Stomach (tissue), 9 donors: ENCODE measurements around the gene ATG2B. TPM values are rescaled to one million over a fixed set of nuclear protein-coding genes. Genes with fewer than 3 reads are reported as not detected.

Experiments
- DNase-seq, 2 donors: peaks; one replicate each; pipeline versions ENCODE4 v3.0.0 to v3.0.0-alpha.2; 2013 to 2019
- H3K27ac ChIP-seq, 5 donors: fragments of 200-600 bp in 4 of 5; sonication (generic) in 4 of 5; one replicate each; pipeline ENCODE4 v1.5.1; 2013 to 2019; ENCODE audit warnings: mild to moderate bottlenecking in 1 of 5, moderate library complexity in 1 of 5
- H3K27me3 ChIP-seq, 3 donors: fragments of 200-600 bp; sonication (generic); one replicate each; pipeline ENCODE4 v1.5.1; 2017 to 2019; ENCODE audit warnings: mixed run types in 1 of 3
- H3K36me3 ChIP-seq, 4 donors: fragments of 200-600 bp; sonication (generic); 1 replicate in 3 of 4; 2 replicates in 1 of 4; pipeline ENCODE4 v1.5.1; 2016 to 2019
- H3K4me1 ChIP-seq, 4 donors: fragments of 200-600 bp; sonication (generic); one replicate each; pipeline ENCODE4 v1.5.1; 2016 to 2019
- H3K4me3 ChIP-seq, 4 donors: fragments of 200-600 bp; sonication (generic) in 3 of 4; one replicate each; pipeline ENCODE4 v1.5.1; 2016 to 2019; ENCODE audit warnings: mild to moderate bottlenecking in 1 of 4
- H3K9me3 ChIP-seq, 4 donors: fragments of 200-600 bp; sonication (generic); one replicate each; pipeline ENCODE4 v1.5.1; 2016 to 2019
- EP300 ChIP-seq: sonication (generic); formaldehyde crosslinking; IDR thresholded peaks from one replicate; pipeline ENCODE4 v1.6.1; 2017; ENCODE audit warnings: antibody characterized with exemption
- POLR2A ChIP-seq, 4 donors: fragments of 450-650 bp; IDR thresholded peaks; one replicate each; pipeline ENCODE4 v1.6.1; 2016; ENCODE audit warnings: antibody characterized with exemption in 4 of 4, control low read depth in 2 of 4, mild to moderate bottlenecking in 1 of 4, moderate library complexity in 1 of 4
- POLR2AphosphoS5 ChIP-seq, 3 donors: sonication (generic); formaldehyde crosslinking; IDR thresholded peaks; one replicate each; pipeline ENCODE4 v1.6.1; 2016; ENCODE audit warnings: antibody characterized with exemption in 3 of 3
- WGBS, 5 donors: extraction: QIAGEN DNeasy Blood & Tissue Kit in 3 of 5; methylation state at CpG; one replicate each; pipeline versions ENCODE4 v1.1.5 to v1.1.7; 2013 to 2018; 5-methylcytosine and 5-hydroxymethylcytosine counted together
- intact Hi-C: fragments of 100-400 bp; cut with DNase I; formaldehyde crosslinking; loops from one replicate; pipeline ENCODE4 v1.15.1; 2023; ENCODE audit warnings: low total_unique reads
- polyA plus RNA-seq, 3 donors: library from polyadenylated mRNA; stranded (reverse); fragments of 200-250 nt; gene quantifications; one replicate each; pipeline ENCODE4 v1.2.3, GENCODE V29; 2013
- total RNA-seq, 5 donors: library from RNA; depleted of rRNA; stranded (reverse); fragments of >200 nt; gene quantifications; one replicate each; pipeline versions ENCODE4 v1.1.0 to v1.2.3, GENCODE V29; 2014 to 2016
- TF ChIP-seq, protein P1 (sequence below), 7 experiments: fragments of 450-650 bp in 4 of 7; fragments of 200-600 bp in 3 of 7; sonication (generic) in 3 of 7; IDR thresholded peaks; one replicate each; pipeline ENCODE4 v1.5.1; 2016 to 2019; ENCODE audit warnings: antibody characterized with exemption in 7 of 7, control low read depth in 2 of 7, mild to moderate bottlenecking in 1 of 7
- donor health status: healthy with polysubstance abuse.
- donor health status: Bipolar disorder and iron deficiency.
- donor health status: healthy.

Gene ATG2B
- total and polyA plus RNA-seq, 8 donors: 1.9 to 59.7 (median 21.9) TPM

DNA sequence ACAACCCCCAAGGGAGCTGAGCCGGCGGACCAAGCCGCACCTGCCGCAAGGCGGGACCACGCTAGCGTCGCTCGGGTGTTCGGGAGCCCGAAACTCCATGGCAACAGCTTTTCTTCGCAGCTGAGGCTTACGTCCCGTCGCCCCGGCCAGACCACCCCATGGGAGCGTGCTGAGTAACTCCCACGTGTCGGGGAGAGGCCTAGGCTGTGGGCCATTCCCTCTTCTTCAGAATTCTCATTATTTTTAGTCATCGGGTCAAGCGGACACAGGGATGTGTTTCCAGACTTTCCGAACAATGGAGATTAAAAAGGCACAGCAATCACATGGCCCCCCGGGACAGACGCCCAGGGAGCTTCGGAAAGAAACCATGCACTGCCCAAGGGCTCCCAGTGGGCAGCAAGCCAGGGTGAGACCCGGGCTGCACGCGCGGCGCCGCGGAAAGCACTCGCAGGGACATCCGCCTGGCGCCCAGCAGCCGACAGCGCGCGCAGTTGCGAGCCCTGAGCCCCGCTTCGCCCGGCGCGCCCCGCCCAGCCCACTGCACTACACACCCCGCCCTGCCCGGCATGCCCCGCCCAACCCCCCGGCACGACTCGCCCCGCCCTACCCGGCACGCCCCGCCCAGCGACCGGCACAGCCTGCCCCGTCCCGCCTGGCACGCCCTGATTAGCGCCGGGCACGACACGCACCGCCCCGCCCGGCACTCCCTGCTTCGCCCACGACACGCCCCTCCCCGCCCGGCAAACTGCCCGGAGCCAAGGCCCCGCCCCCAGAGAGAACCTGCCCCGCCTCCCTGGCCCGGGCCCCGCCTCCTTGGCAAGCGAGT, 28.4 kb upstream of the ATG2B start:
- peak overlapping the region; percentile 73 to 89 (median 82) for H3K4me3 ChIP-seq
- intact Hi-C loops: no loop called here
- no peaks in the 10 kb centered on the region for H3K9me3 ChIP-seq
- peak in 1 of 3 donors; percentile 75 for TF ChIP-seq POLR2AphosphoS5 (IDR thresholded peaks at IDR 0.05)
- no peak for TF ChIP-seq POLR2A (IDR thresholded peaks at IDR 0.05)
- H3K27ac ChIP-seq: peak overlapping the region; percentile 73 to 85 (median 81)
- peak; percentile 98 for DNase-seq
- 0 to 1% (median 0%) methylated on average over 41 to 79 of the region's 79 CpGs for WGBS, 5 donors
- no peaks in the 10 kb centered on the region for H3K27me3 ChIP-seq
- H3K4me1 ChIP-seq: peaks cover 5 to 22% (median 18%) of the 10 kb centered on the region in 4 donors
- H3K36me3 ChIP-seq: peaks cover 0 to 9% (median 4%) of the 10 kb centered on the region in 4 donors

DNA sequence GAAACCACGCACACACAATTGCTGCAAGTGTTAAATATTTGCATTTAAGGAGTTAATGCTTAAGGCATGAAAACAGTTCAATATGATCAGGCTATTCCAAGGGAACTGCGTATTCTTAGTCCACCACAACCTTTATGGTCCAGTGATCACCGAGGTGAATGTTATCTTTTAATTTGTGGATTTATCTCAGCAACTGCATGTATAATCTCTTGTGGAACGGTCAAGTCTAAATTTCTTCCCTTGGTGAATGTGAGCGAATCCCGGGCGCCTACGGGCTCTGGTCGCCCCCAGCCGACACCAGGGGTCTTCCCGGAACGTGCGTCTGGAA, 27.8 kb upstream of the ATG2B start:
- intact Hi-C loops: no loop called here
- no peak for DNase-seq
- peak overlapping the region; percentile 73 to 89 (median 82) for H3K4me3 ChIP-seq
- H3K27ac ChIP-seq: peak overlapping the region in 4 of 5 donors; percentile 74 to 85 (median 79)
- H3K9me3 ChIP-seq: no peaks in the 10 kb centered on the region
- peaks cover under 1 to 15% (median 10%) of the 10 kb centered on the region in 4 donors for H3K36me3 ChIP-seq
- WGBS, 5 donors: 2 to 4% (median 3%) methylated on average over 13 of the region's 13 CpGs
- H3K4me1 ChIP-seq: peaks cover 5 to 22% (median 18%) of the 10 kb centered on the region in 4 donors
- H3K27me3 ChIP-seq: no peaks in the 10 kb centered on the region
- TF ChIP-seq EP300 (no peak), POLR2AphosphoS5 (IDR thresholded peaks at IDR 0.05) (no peak), POLR2A (IDR thresholded peaks at IDR 0.05) (no peak)
- TF ChIP-seq, protein P1, sequence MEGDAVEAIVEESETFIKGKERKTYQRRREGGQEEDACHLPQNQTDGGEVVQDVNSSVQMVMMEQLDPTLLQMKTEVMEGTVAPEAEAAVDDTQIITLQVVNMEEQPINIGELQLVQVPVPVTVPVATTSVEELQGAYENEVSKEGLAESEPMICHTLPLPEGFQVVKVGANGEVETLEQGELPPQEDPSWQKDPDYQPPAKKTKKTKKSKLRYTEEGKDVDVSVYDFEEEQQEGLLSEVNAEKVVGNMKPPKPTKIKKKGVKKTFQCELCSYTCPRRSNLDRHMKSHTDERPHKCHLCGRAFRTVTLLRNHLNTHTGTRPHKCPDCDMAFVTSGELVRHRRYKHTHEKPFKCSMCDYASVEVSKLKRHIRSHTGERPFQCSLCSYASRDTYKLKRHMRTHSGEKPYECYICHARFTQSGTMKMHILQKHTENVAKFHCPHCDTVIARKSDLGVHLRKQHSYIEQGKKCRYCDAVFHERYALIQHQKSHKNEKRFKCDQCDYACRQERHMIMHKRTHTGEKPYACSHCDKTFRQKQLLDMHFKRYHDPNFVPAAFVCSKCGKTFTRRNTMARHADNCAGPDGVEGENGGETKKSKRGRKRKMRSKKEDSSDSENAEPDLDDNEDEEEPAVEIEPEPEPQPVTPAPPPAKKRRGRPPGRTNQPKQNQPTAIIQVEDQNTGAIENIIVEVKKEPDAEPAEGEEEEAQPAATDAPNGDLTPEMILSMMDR (IDR thresholded peaks at IDR 0.05): no peak

DNA sequence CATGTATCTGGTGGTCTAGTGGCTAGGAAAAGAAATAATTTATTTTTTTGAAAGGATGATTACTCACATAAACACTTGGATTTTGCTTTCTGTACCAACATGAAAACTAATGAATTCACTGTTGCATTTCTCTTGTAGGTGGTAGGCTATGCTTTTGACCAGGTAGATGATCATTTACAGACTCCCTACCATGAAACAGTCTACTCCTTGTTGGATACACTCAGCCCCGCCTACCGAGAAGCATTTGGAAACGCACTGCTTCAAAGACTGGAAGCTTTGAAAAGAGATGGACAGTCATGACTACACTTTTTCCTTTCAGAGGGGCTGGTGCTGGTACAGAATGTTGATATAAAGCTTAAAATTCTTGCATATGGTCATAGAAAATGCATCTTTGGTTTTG, 22.2 kb upstream of the ATG2B start:
- H3K27me3 ChIP-seq: no peaks in the 10 kb centered on the region
- intact Hi-C loops: no loop called here
- H3K4me3 ChIP-seq: no peak overlapping the region
- no peak overlapping the region for H3K27ac ChIP-seq
- TF ChIP-seq, protein P1 (IDR thresholded peaks at IDR 0.05): no peak
- TF ChIP-seq EP300: no peak
- TF ChIP-seq POLR2AphosphoS5 (IDR thresholded peaks at IDR 0.05): no peak
- no peak for TF ChIP-seq POLR2A (IDR thresholded peaks at IDR 0.05)
- H3K4me1 ChIP-seq: peaks cover 0 to 1% (median under 1%) of the 10 kb centered on the region in 4 donors
- peaks cover 4 to 56% (median 45%) of the 10 kb centered on the region in 4 donors for H3K36me3 ChIP-seq
- DNase-seq: no peak
- 84 to 96% (median 94%) methylated on average over 3 of the region's 3 CpGs for WGBS, 5 donors
- H3K9me3 ChIP-seq: no peaks in the 10 kb centered on the region

DNA sequence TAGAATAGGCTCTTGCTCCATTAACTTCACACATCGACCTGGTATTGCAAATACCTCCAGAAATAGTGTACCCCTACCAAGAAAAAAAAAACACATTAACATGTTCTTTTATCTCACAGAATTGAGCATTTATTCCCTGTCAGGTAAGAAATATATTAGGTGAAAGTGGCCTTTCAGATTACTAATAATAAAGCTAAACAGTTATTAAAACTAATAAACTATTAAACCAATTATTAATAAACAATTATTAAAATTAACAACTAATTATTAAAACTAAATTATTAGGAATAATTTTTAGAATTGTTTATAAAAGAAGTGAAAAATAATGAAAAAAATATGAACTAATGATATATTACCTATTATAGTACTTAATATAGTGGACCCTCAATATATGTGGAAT, 21.6 kb upstream of the ATG2B start:
- no peak for DNase-seq
- Histone ChIP-seq H3K36me3 (peaks cover 4 to 56% (median 45%) of the 10 kb centered on the region in 4 donors), H3K27me3 (no peaks in the 10 kb centered on the region), H3K27ac (no peak overlapping the region), H3K4me1 (no peaks in the 10 kb centered on the region), H3K4me3 (no peak overlapping the region), H3K9me3 (no peaks in the 10 kb centered on the region)
- intact Hi-C loops: no loop called here
- TF ChIP-seq, protein P1 (IDR thresholded peaks at IDR 0.05): no peak
- TF ChIP-seq POLR2AphosphoS5 (IDR thresholded peaks at IDR 0.05) (no peak), EP300 (no peak), POLR2A (IDR thresholded peaks at IDR 0.05) (no peak)
- WGBS, 5 donors: 82 to 90% (median 84%) methylated on average over 1 of the region's 1 CpG

DNA sequence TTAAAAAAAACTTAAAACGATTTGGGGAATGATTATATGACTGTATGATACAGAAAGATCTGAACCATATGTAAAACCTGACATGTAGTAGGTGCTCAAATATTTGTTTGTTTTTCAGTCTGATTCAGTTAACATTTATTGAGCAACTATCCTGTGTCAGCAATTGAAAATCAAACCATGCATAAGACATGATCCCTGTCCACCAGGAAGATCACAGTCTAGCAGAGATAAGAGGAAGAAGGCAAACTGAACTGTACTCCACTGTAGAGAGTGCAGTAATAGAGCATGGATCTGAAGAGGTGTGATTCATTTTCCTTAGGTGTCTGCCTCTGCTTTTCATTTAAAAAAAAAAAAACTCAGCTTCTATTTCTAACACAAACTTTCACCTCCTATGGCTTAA, 20.9 kb upstream of the ATG2B start:
- DNase-seq: no peak
- Histone ChIP-seq H3K4me3 (no peak overlapping the region), H3K36me3 (peaks cover 4 to 56% (median 45%) of the 10 kb centered on the region in 4 donors), H3K27me3 (no peaks in the 10 kb centered on the region), H3K27ac (no peak overlapping the region), H3K9me3 (no peaks in the 10 kb centered on the region), H3K4me1 (no peaks in the 10 kb centered on the region)
- TF ChIP-seq, protein P1 (IDR thresholded peaks at IDR 0.05): no peak
- no peak for TF ChIP-seq POLR2AphosphoS5 (IDR thresholded peaks at IDR 0.05)
- intact Hi-C loops: no loop called here
- WGBS, 5 donors: 55 to 79% (median 68%) methylated on average over 1 of the region's 1 CpG
